Muscle of leg (tissue), 11 donors: Measurements from ENCODE around the gene DYNC2H1. TPM values are rescaled to one million over a fixed set of nuclear protein-coding genes. Genes with fewer than 3 reads are reported as not detected.

Experiments used
- DNase-seq: peaks from one replicate; pipeline ENCODE4 v3.0.0; 2013
- H3K27ac ChIP-seq: one replicate; pipeline ENCODE4 v1.5.1; 2013; ENCODE audit warnings: mild to moderate bottlenecking, low read length, control low read depth
- H3K27me3 ChIP-seq: one replicate; pipeline ENCODE4 v1.6.1; 2013; ENCODE audit warnings: low read length; ENCODE audit not compliant: control insufficient read depth, insufficient read depth
- H3K36me3 ChIP-seq: one replicate; pipeline ENCODE4 v1.6.1; 2013; ENCODE audit warnings: low read length; ENCODE audit not compliant: control insufficient read depth, insufficient read depth
- H3K4me1 ChIP-seq: one replicate; pipeline ENCODE4 v1.6.1; 2013; ENCODE audit warnings: low read length; ENCODE audit not compliant: control insufficient read depth, insufficient read depth
- H3K4me3 ChIP-seq: one replicate; pipeline ENCODE4 v1.5.1; 2013; ENCODE audit warnings: low read length, control low read depth
- H3K9me3 ChIP-seq: replicated peaks from 2 replicates; pipeline ENCODE4 v1.6.1; 2013; ENCODE audit warnings: low read depth, low read length; ENCODE audit not compliant: control insufficient read depth
- WGBS: methylation state at CpG from one replicate; pipeline ENCODE4 v1.1.5; 2013; ENCODE audit warnings: missing lambda C conversion rate; ENCODE audit not compliant: insufficient coverage; 5-methylcytosine and 5-hydroxymethylcytosine counted together
- polyA plus RNA-seq, 8 donors: library from polyadenylated mRNA; unstranded; fragments of 120-200 nt; gene quantifications; one replicate each; pipeline versions ENCODE4 v1.2.1 to v1.2.3, GENCODE V29; 2013; ENCODE audit warnings: inconsistent platforms in 1 of 8, low replicate concordance in 1 of 8; ENCODE audit not compliant: insufficient read length in 8 of 8, insufficient read depth in 1 of 8
- total RNA-seq: library from RNA; stranded (reverse); fragments of 120-200 nt; gene quantifications from one replicate; pipeline ENCODE4 v1.2.4, GENCODE V29; 2013

DYNC2H1 gene
- total and polyA plus RNA-seq, 9 donors, result 9.8 to 17.2 (median 12.0) TPM

- H3K4me1 ChIP-seq, result no peaks in the 10 kb centered on the region
- no peaks in the 10 kb centered on the region for H3K9me3 ChIP-seq
- DNase-seq, result no peak
- WGBS, result no CpG with 5 or more reads among the region's 1 CpG
- H3K4me3 ChIP-seq, result no peak overlapping the region
- no peak overlapping the region for H3K27ac ChIP-seq
- H3K27me3 ChIP-seq, result no peaks in the 10 kb centered on the region
- no peaks in the 10 kb centered on the region for H3K36me3 ChIP-seq
Measured at GRCh38 chr11:103497268-103497667, 388.0 kb downstream of the DYNC2H1 start.

GRCh38 chr11:103499710-103500340, 390.6 kb downstream of the DYNC2H1 start:
- Histone ChIP-seq H3K4me1 (no peaks in the 10 kb centered on the region), H3K9me3 (peaks cover 2% of the 10 kb centered on the region), H3K4me3 (no peak overlapping the region), H3K27ac (no peak overlapping the region), H3K36me3 (no peaks in the 10 kb centered on the region), H3K27me3 (no peaks in the 10 kb centered on the region)
- no peak for DNase-seq
- WGBS, result no CpG with 5 or more reads among the region's 3 CpGs

- WGBS, result no CpG with 5 or more reads among the region's 1 CpG
- no peak for DNase-seq
- H3K27me3 ChIP-seq, result no peaks in the 10 kb centered on the region
- H3K9me3 ChIP-seq, result no peaks in the 10 kb centered on the region
- no peak overlapping the region for H3K4me3 ChIP-seq
- no peaks in the 10 kb centered on the region for H3K36me3 ChIP-seq
- no peaks in the 10 kb centered on the region for H3K4me1 ChIP-seq
- no peak overlapping the region for H3K27ac ChIP-seq
Measured at GRCh38 chr11:103515283-103515682, 406.1 kb downstream of the DYNC2H1 start.

GRCh38 chr11:103520792-103521191, 411.6 kb downstream of the DYNC2H1 start:
- WGBS, result no CpG with 5 or more reads among the region's 3 CpGs
- DNase-seq, result no peak
- no peaks in the 10 kb centered on the region for H3K27me3 ChIP-seq
- no peak overlapping the region for H3K27ac ChIP-seq
- H3K4me3 ChIP-seq, result no peak overlapping the region
- no peaks in the 10 kb centered on the region for H3K9me3 ChIP-seq
- H3K36me3 ChIP-seq, result no peaks in the 10 kb centered on the region
- H3K4me1 ChIP-seq, result no peaks in the 10 kb centered on the region

GRCh38 chr11:103525069-103525468, 415.8 kb downstream of the DYNC2H1 start:
- Histone ChIP-seq H3K36me3 (no peaks in the 10 kb centered on the region), H3K4me1 (peaks cover 2% of the 10 kb centered on the region), H3K9me3 (no peaks in the 10 kb centered on the region), H3K4me3 (no peak overlapping the region), H3K27me3 (no peaks in the 10 kb centered on the region), H3K27ac (no peak overlapping the region)
- no CpG with 5 or more reads among the region's 2 CpGs for WGBS
- DNase-seq, result no peak

GRCh38 chr11:103528046-103528445, 418.8 kb downstream of the DYNC2H1 start:
- Histone ChIP-seq H3K36me3 (no peaks in the 10 kb centered on the region), H3K27ac (no peak overlapping the region), H3K9me3 (no peaks in the 10 kb centered on the region), H3K27me3 (no peaks in the 10 kb centered on the region), H3K4me3 (no peak overlapping the region), H3K4me1 (peaks cover 2% of the 10 kb centered on the region)
- DNase-seq, result no peak
- WGBS, result no CpG with 5 or more reads among the region's 3 CpGs

- WGBS, result 0% methylated on average over 1 of the region's 2 CpGs
- Histone ChIP-seq H3K27me3 (no peaks in the 10 kb centered on the region), H3K9me3 (no peaks in the 10 kb centered on the region), H3K27ac (no peak overlapping the region), H3K4me3 (no peak overlapping the region), H3K36me3 (no peaks in the 10 kb centered on the region), H3K4me1 (peaks cover 2% of the 10 kb centered on the region)
- no peak for DNase-seq
Measured at GRCh38 chr11:103528596-103528995, 419.4 kb downstream of the DYNC2H1 start.

GRCh38 chr11:103529181-103529684, 420.0 kb downstream of the DYNC2H1 start:
- Histone ChIP-seq H3K9me3 (no peaks in the 10 kb centered on the region), H3K27me3 (no peaks in the 10 kb centered on the region), H3K4me3 (no peak overlapping the region), H3K4me1 (peaks cover 2% of the 10 kb centered on the region), H3K36me3 (no peaks in the 10 kb centered on the region), H3K27ac (no peak overlapping the region)
- 50% methylated on average over 1 of the region's 4 CpGs for WGBS
- DNase-seq, result no peak

Other genes with a start within 250 kb of the DYNC2H1 start
- gene MMP12, start 234.4 kb upstream of the DYNC2H1 start, total RNA-seq, result not detected
- gene MMP12, start 234.4 kb upstream of the DYNC2H1 start, polyA plus RNA-seq, result not detected
- 0.04 TPM for gene MMP13, start 153.7 kb upstream of the DYNC2H1 start, total RNA-seq
- under 1 TPM in 3 of 8 donors, not detected in 5; 0.05 to 0.12 (median 0.09) TPM for gene MMP13, start 153.7 kb upstream of the DYNC2H1 start, polyA plus RNA-seq
- 28.1 TPM for gene DCUN1D5, start 17.3 kb upstream of the DYNC2H1 start, total RNA-seq
- 10 to 100 TPM; 32.0 to 39.6 (median 36.2) TPM for gene DCUN1D5, start 17.3 kb upstream of the DYNC2H1 start, polyA plus RNA-seq